ENCODE data around the gene KRT75. TPM values are rescaled to one million over a fixed set of nuclear protein-coding genes. Genes with fewer than 3 reads are reported as not detected.
"Not testable (repeated sequence)": the region's sequence is repeated elsewhere in the genome, so short reads cannot be mapped to it uniquely, and the experiment has no call there.

Gene KRT75
- polyA plus RNA-seq, 1 experiment, result not detected

- POLR2A ChIA-PET, result no interaction called here
- Histone ChIP-seq H3K27me3 (ENCODE audit: control insufficient read depth, insufficient read depth, low read length) (no peaks in the 10 kb centered on the region), H3K36me3 (ENCODE audit: control insufficient read depth, insufficient read depth, low read length) (no peaks in the 10 kb centered on the region), H3K4me3 (ENCODE audit: low read depth, low read length) (no peak overlapping the region)
- TF ChIP-seq, protein P1, sequence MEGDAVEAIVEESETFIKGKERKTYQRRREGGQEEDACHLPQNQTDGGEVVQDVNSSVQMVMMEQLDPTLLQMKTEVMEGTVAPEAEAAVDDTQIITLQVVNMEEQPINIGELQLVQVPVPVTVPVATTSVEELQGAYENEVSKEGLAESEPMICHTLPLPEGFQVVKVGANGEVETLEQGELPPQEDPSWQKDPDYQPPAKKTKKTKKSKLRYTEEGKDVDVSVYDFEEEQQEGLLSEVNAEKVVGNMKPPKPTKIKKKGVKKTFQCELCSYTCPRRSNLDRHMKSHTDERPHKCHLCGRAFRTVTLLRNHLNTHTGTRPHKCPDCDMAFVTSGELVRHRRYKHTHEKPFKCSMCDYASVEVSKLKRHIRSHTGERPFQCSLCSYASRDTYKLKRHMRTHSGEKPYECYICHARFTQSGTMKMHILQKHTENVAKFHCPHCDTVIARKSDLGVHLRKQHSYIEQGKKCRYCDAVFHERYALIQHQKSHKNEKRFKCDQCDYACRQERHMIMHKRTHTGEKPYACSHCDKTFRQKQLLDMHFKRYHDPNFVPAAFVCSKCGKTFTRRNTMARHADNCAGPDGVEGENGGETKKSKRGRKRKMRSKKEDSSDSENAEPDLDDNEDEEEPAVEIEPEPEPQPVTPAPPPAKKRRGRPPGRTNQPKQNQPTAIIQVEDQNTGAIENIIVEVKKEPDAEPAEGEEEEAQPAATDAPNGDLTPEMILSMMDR (IDR thresholded peaks at IDR 0.05; ENCODE audit: insufficient read depth, low read depth, low read length), result no peak
- DNase-seq (ENCODE audit: low read depth), result no peak
- CTCF ChIA-PET, result no interaction called here
Measured at GRCh38 chr12:52454411-52455201, 20.4 kb upstream of the KRT75 start.

DNA sequence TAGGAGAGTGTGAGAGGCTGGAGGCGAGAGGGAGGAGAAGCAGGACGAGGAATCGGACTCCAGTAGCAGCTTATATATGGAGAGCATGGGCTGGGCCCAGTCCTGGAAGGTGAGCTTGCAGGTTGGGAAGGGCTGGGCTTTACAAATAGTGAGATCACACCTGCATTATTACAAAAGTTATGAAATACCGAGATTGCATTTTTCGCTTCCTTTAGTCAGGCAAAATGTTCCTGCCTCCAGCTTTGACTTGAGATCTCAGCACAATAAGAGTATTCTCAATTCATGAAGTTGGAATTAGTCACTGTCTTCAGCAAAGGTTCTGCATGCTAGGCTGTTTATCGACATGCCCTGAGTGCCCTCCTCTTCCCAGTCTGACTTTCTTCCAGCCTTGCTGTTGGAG, 17.9 kb upstream of the KRT75 start, which contains the start of gene KRT6B:
TSS of gene KRT6B (minus strand) at position 46 of the 400 bp plus-strand sequence. CDS start 68 bp downstream, outside the sequence.
- H3K4me3 ChIP-seq (ENCODE audit: low read depth, low read length), result no peak within 1 kb of the TSS
- CTCF ChIA-PET, result interaction anchor here (1.4 kb wide), 1 partner anchor 8 kb away, joined by 4 read pairs; no protein-coding TSS in a partner anchor
- TF ChIP-seq, protein P1 (IDR thresholded peaks at IDR 0.05; ENCODE audit: insufficient read depth, low read depth, low read length), result no peak
- H3K36me3 ChIP-seq (ENCODE audit: control insufficient read depth, insufficient read depth, low read length), result no peaks in the 10 kb centered on the region
- DNase-seq (ENCODE audit: low read depth), result no peak
- POLR2A ChIA-PET, result interaction anchor here (0.6 kb wide), 1 partner anchor 13 kb away, joined by 4 read pairs; no protein-coding TSS in a partner anchor
- peaks cover 3% of the 10 kb centered on the region; the same call in 1 of the 2 replicates for H3K27me3 ChIP-seq (ENCODE audit: control insufficient read depth, insufficient read depth, low read length)

- TF ChIP-seq, protein P1 (IDR thresholded peaks at IDR 0.05; ENCODE audit: insufficient read depth, low read depth, low read length), result no peak
- CTCF ChIA-PET, result no interaction called here
- Histone ChIP-seq H3K4me3 (ENCODE audit: low read depth, low read length) (no peak overlapping the region), H3K36me3 (ENCODE audit: control insufficient read depth, insufficient read depth, low read length) (no peaks in the 10 kb centered on the region), H3K27me3 (ENCODE audit: control insufficient read depth, insufficient read depth, low read length) (peaks cover 3% of the 10 kb centered on the region; the same call in 1 of the 2 replicates)
- POLR2A ChIA-PET, result no interaction called here
- no peak for DNase-seq (ENCODE audit: low read depth)
Measured at GRCh38 chr12:52448228-52448627, 14.1 kb upstream of the KRT75 start.

- POLR2A ChIA-PET; H3K36me3 ChIP-seq (ENCODE audit: control insufficient read depth, insufficient read depth, low read length); H3K4me3 ChIP-seq (ENCODE audit: low read depth, low read length); CTCF ChIA-PET; H3K27me3 ChIP-seq (ENCODE audit: control insufficient read depth, insufficient read depth, low read length); DNase-seq (ENCODE audit: low read depth): not testable (repeated sequence)
Measured at GRCh38 chr12:52447196-52447595, 13.0 kb upstream of the KRT75 start.

DNA sequence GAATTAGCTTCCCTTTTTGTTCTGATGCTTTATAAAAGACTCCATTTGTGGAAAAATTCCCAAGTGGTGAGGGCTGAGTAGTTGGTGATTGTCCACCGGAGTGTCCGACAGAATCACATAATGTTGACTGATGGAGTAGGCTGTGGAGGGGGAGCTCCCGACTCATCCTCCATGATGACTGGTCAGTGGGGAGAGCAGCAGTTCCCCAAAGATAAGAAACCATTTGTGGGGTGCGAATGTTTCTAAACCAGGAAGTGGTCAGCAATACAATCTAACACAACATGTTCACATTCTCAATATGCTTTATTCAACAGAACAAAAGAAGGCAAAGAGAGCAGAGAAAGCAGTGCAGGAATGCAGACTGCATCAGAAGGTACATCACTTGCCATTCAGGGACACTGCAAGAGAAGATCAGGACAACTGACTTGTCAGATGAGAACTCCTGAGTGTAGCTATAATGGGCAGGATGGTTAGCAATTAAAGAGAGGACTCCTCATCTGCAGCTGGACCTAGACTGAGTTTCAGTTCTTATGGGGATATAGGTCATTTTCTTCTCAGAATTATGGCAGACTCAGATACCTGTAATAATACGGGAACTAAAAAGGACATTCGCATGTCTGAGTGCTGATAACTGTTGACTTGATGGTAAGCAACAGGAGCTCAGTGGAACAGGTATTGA, 12.3 kb upstream of the KRT75 start:
- no peaks in the 10 kb centered on the region for H3K36me3 ChIP-seq (ENCODE audit: control insufficient read depth, insufficient read depth, low read length)
- no peak overlapping the region for H3K4me3 ChIP-seq (ENCODE audit: low read depth, low read length)
- DNase-seq (ENCODE audit: low read depth), result no peak
- TF ChIP-seq, protein P1 (IDR thresholded peaks at IDR 0.05; ENCODE audit: insufficient read depth, low read depth, low read length), result no peak
- ChIA-PET POLR2A (interaction anchor here (0.6 kb wide), 1 partner anchor 12 kb away, joined by 5 read pairs; no protein-coding TSS in a partner anchor), CTCF (interaction anchor here (0.6 kb wide), 1 partner anchor 509 kb away, joined by 3 read pairs; no protein-coding TSS in a partner anchor)
- H3K27me3 ChIP-seq (ENCODE audit: control insufficient read depth, insufficient read depth, low read length), result peaks cover 3% of the 10 kb centered on the region; the same call in 1 of the 2 replicates
